Caco-2 (cell line): ENCODE results near the gene ARMH1. TPM values are rescaled to one million over a fixed set of nuclear protein-coding genes. Genes with fewer than 3 reads are reported as not detected.

ENCODE experiments used
- BruUV-seq: library from RNA; stranded (reverse); fragments of 400-500 nt; replicated peaks from 2 replicates; lab custom pipeline; 2021; lab: Mats Ljungman, UMichigan
- CTCF ChIA-PET: fragments of 300-600 bp; sonication (Branson Sonifier 250); formaldehyde crosslinking; loops from one replicate; lab custom pipeline; 2022; ENCODE audit warnings: antibody characterized with exemption; lab: Charles Lee
- POLR2A ChIA-PET: fragments of 300-600 bp; sonication (Branson Sonifier 250); formaldehyde crosslinking; loops from one replicate; lab custom pipeline; 2022; ENCODE audit warnings: antibody characterized with exemption; lab: Charles Lee
- DNase-seq, 2 experiments: peaks; one replicate each; pipeline versions ENCODE4 v3.0.0 to v3.0.0-alpha.2; 2020 to 2022
- H3K27me3 ChIP-seq: replicated peaks from 2 replicates; pipeline ENCODE4 v1.6.0; 2011; ENCODE audit warnings: low read length; ENCODE audit not compliant: control insufficient read depth, insufficient read depth
- H3K36me3 ChIP-seq: 2 replicates; pipeline ENCODE4 v1.5.1; 2011; ENCODE audit warnings: low read length; ENCODE audit not compliant: control insufficient read depth, insufficient read depth
- H3K4me1 ChIP-seq: fragments of 250-450 bp; sonication (Bioruptor Pico); 2 replicates; pipeline ENCODE4 v1.5.1; 2020; ENCODE audit warnings: mild to moderate bottlenecking
- H3K4me3 ChIP-seq: 2 replicates; pipeline ENCODE4 v1.5.1; 2011; ENCODE audit warnings: low read depth, mild to moderate bottlenecking, control low read depth, low read length
- H3K9me3 ChIP-seq: fragments of 250-450 bp; sonication (Bioruptor Pico); 2 replicates; pipeline ENCODE4 v1.5.1; 2020; ENCODE audit warnings: mild to moderate bottlenecking, moderate library complexity
- H3K27ac Mint-ChIP-seq: one replicate; pipeline ENCODE4 v1.8.0; 2022; ENCODE audit warnings: mixed read lengths; ENCODE audit not compliant: unreplicated experiment
- H3K27me3 Mint-ChIP-seq: one replicate; pipeline ENCODE4 v1.8.0; 2022; ENCODE audit warnings: mixed read lengths; ENCODE audit not compliant: insufficient read depth, unreplicated experiment
- H3K36me3 Mint-ChIP-seq: one replicate; pipeline ENCODE4 v1.8.0; 2022; ENCODE audit warnings: mild to moderate bottlenecking, mixed read lengths; ENCODE audit not compliant: insufficient read depth, unreplicated experiment
- H3K4me1 Mint-ChIP-seq: one replicate; pipeline ENCODE4 v1.8.0; 2022; ENCODE audit warnings: low read depth, mixed read lengths; ENCODE audit not compliant: unreplicated experiment
- H3K4me3 Mint-ChIP-seq: one replicate; pipeline ENCODE4 v1.8.0; 2022; ENCODE audit warnings: mild to moderate bottlenecking, moderate library complexity, mixed read lengths; ENCODE audit not compliant: unreplicated experiment
- H3K9me3 Mint-ChIP-seq: one replicate; pipeline ENCODE4 v1.8.0; 2022; ENCODE audit warnings: mixed read lengths; ENCODE audit not compliant: unreplicated experiment
- CTCF ChIP-seq, 2 experiments: fragments of 200-600 bp in 1 of 2; IDR thresholded peaks; 1 replicate in 1 of 2; 2 replicates in 1 of 2; pipeline versions ENCODE4 v1.5.1 to v1.8.0; 2011 to 2022; ENCODE audit warnings: antibody characterized with exemption in 1 of 2, control low read depth in 1 of 2, inconsistent platforms in 1 of 2, low read depth in 1 of 2, low read length in 1 of 2, mild to moderate bottlenecking in 1 of 2, moderate library complexity in 1 of 2; ENCODE audit not compliant: insufficient read depth in 1 of 2, severe bottlenecking in 1 of 2, unreplicated experiment in 1 of 2
- intact Hi-C: fragments of 100-400 bp; cut with micrococcal nuclease; formaldehyde crosslinking; loops from one replicate; pipeline ENCODE4 v1.10.0; 2022; ENCODE audit not compliant: unreplicated experiment
- total RNA-seq: library from RNA; stranded (reverse); gene quantifications from 2 replicates; pipeline ENCODE4 v1.2.3, GENCODE V29; 2022

ARMH1 gene
- total RNA-seq, 1 experiment from 2014 or later, result not detected

GRCh38 chr1:44713321-44713781, 38.8 kb downstream of the ARMH1 start:
- ChIA-PET CTCF (interaction anchor here (0.7 kb wide), 1 partner anchor 12 kb away, joined by 3 read pairs; no protein-coding TSS in a partner anchor), POLR2A (no interaction called here)
- no peaks in the 10 kb centered on the region for H3K27me3 ChIP-seq
- H3K4me1 ChIP-seq, result 0 out of 2 replicates have a peak, but pooled peaks cover 6% of the 10 kb centered on the region
- no TSS peak for BruUV-seq
- no peaks in the 10 kb centered on the region for H3K36me3 ChIP-seq
- no peak overlapping the region for H3K4me3 ChIP-seq
- Mint-ChIP-seq H3K4me3 (no peak overlapping the region), H3K36me3 (peaks cover 4% of the 10 kb centered on the region), H3K9me3 (peaks cover 5% of the 10 kb centered on the region), H3K27me3 (no peaks in the 10 kb centered on the region), H3K27ac (no peak overlapping the region), H3K4me1 (no peaks in the 10 kb centered on the region)
- intact Hi-C loops, result no loop called here
- no peaks in the 10 kb centered on the region for H3K9me3 ChIP-seq
- DNase-seq, result no peak
- TF ChIP-seq CTCF (IDR thresholded peaks at IDR 0.05; ENCODE audit: insufficient read depth in 1 of 2, low read depth in 1 of 2, low read length in 1 of 2, severe bottlenecking in 1 of 2, unreplicated experiment in 1 of 2), result no peak

- Histone ChIP-seq H3K27me3 (no peaks in the 10 kb centered on the region), H3K4me3 (no peak overlapping the region), H3K36me3 (no peaks in the 10 kb centered on the region), H3K9me3 (no peaks in the 10 kb centered on the region), H3K4me1 (0 out of 2 replicates have a peak, but pooled peaks cover 6% of the 10 kb centered on the region)
- intact Hi-C loops, result no loop called here
- H3K27me3 Mint-ChIP-seq, result no peaks in the 10 kb centered on the region
- no peaks in the 10 kb centered on the region for H3K4me1 Mint-ChIP-seq
- ChIA-PET POLR2A (no interaction called here), CTCF (no interaction called here)
- DNase-seq, result no peak
- BruUV-seq, result no TSS peak
- no peak for TF ChIP-seq CTCF (IDR thresholded peaks at IDR 0.05; ENCODE audit: insufficient read depth in 1 of 2, low read depth in 1 of 2, low read length in 1 of 2, severe bottlenecking in 1 of 2, unreplicated experiment in 1 of 2)
- no peak overlapping the region for H3K27ac Mint-ChIP-seq
- H3K9me3 Mint-ChIP-seq, result no peaks in the 10 kb centered on the region
- H3K36me3 Mint-ChIP-seq, result peaks cover 4% of the 10 kb centered on the region
- no peak overlapping the region for H3K4me3 Mint-ChIP-seq
Measured at GRCh38 chr1:44714532-44714931, 40.0 kb downstream of the ARMH1 start.

GRCh38 chr1:44714944-44715571, 40.5 kb downstream of the ARMH1 start:
- Histone ChIP-seq H3K4me3 (no peak overlapping the region), H3K36me3 (no peaks in the 10 kb centered on the region), H3K4me1 (0 out of 2 replicates have a peak, but pooled peaks cover 6% of the 10 kb centered on the region), H3K9me3 (no peaks in the 10 kb centered on the region), H3K27me3 (no peaks in the 10 kb centered on the region)
- Mint-ChIP-seq H3K9me3 (no peaks in the 10 kb centered on the region), H3K4me3 (no peak overlapping the region), H3K4me1 (no peaks in the 10 kb centered on the region), H3K27me3 (no peaks in the 10 kb centered on the region), H3K36me3 (peaks cover 4% of the 10 kb centered on the region), H3K27ac (no peak overlapping the region)
- TF ChIP-seq CTCF (IDR thresholded peaks at IDR 0.05; ENCODE audit: insufficient read depth in 1 of 2, low read depth in 1 of 2, low read length in 1 of 2, severe bottlenecking in 1 of 2, unreplicated experiment in 1 of 2), result peak; percentile 77 to 78
- DNase-seq, result peak; percentile 57 to 73
- CTCF ChIA-PET, result no interaction called here
- POLR2A ChIA-PET, result no interaction called here
- no TSS peak for BruUV-seq
- intact Hi-C loops, result no loop called here
